Mammary epithelial cell (primary cell): Measurements from ENCODE around the gene DGCR8.

Source experiments
- CTCF ChIP-seq, 2 donors: IDR thresholded peaks in 1 of 2; conservative IDR thresholded peaks in 1 of 2; 2 replicates each; pipeline ENCODE4 v1.5.1; 2011 to 2012; ENCODE audit warnings: inconsistent platforms in 2 of 2, low read length in 2 of 2, mild to moderate bottlenecking in 2 of 2, control low read depth in 1 of 2, low read depth in 1 of 2; ENCODE audit not compliant: insufficient read depth in 1 of 2; ENCODE audit errors: extremely low read depth in 1 of 2
- EZH2 ChIP-seq: IDR thresholded peaks from 2 replicates; pipeline ENCODE4 v1.6.1; 2012; ENCODE audit warnings: low read length, inconsistent platforms, borderline replicate concordance

GRCh38 chr22:20054034-20054427, 26.0 kb upstream of the DGCR8 start:
- TF ChIP-seq CTCF (conservative IDR thresholded peaks at IDR 0.05 in 1 of 2, IDR thresholded peaks at IDR 0.05 in 1 of 2; ENCODE audit: extremely low read depth in 1 of 2, insufficient read depth in 1 of 2, low read depth in 1 of 2, low read length in 2 of 2) (no peak), EZH2 (no peak)
